Raji (cell line): Measurements from ENCODE around the gene ATG9A.

Experiments used
- POLR2A ChIP-seq: IDR thresholded peaks from 2 replicates; pipeline ENCODE4 v1.6.1; 2011; ENCODE audit warnings: low read depth, low read length, control low read depth; ENCODE audit not compliant: insufficient read depth

Gene ATG9A

GRCh38 chr2:219218732-219219701 is 10.4 kb downstream of the ATG9A start, which contains the start of gene ABCB6:
TSS of gene ABCB6 (minus strand) at chr2:219218958. CDS start at chr2:219218673, 285 bp downstream.
- no peak for TF ChIP-seq POLR2A

- TF ChIP-seq POLR2A, result no peak
These were observed 11.2 kb downstream of the ATG9A start for GRCh38 chr2:219218217-219218731.

- no peak for TF ChIP-seq POLR2A
These were observed 12.9 kb downstream of the ATG9A start for GRCh38 chr2:219216535-219216915.

- no peak for TF ChIP-seq POLR2A
These were observed 13.4 kb downstream of the ATG9A start for GRCh38 chr2:219215871-219216534.

- TF ChIP-seq POLR2A, result no peak
These were observed 14.7 kb downstream of the ATG9A start for GRCh38 chr2:219214786-219215185.

- TF ChIP-seq POLR2A, result no peak
These were observed 15.3 kb downstream of the ATG9A start for GRCh38 chr2:219214141-219214540.

GRCh38 chr2:219213486-219214071 is 15.9 kb downstream of the ATG9A start:
- no peak for TF ChIP-seq POLR2A

- no peak for TF ChIP-seq POLR2A
These were observed 16.4 kb downstream of the ATG9A start for GRCh38 chr2:219213026-219213415.

- no peak for TF ChIP-seq POLR2A
These were observed 18.5 kb downstream of the ATG9A start for GRCh38 chr2:219210886-219211362.

- TF ChIP-seq POLR2A, result no peak
These were observed 19.1 kb downstream of the ATG9A start for GRCh38 chr2:219210196-219210885.

- TF ChIP-seq POLR2A, result no peak
These were observed 19.9 kb downstream of the ATG9A start for GRCh38 chr2:219209236-219210195.

- TF ChIP-seq POLR2A, result no peak
These were observed 21.3 kb downstream of the ATG9A start for GRCh38 chr2:219207884-219208740.
